ENCODE data around the gene FBLN1.
"Not testable (repeated sequence)": the region's sequence is repeated elsewhere in the genome, so short reads cannot be mapped to it uniquely, and the experiment has no call there.

The FBLN1 gene

GRCh38 chr22:45548991-45549761 lies 46.5 kb downstream of the FBLN1 start:
- DNase-seq (ENCODE audit: low spot score): no peak

GRCh38 chr22:45549762-45550378 lies 47.2 kb downstream of the FBLN1 start:
- no peak for DNase-seq (ENCODE audit: low spot score)

DNA sequence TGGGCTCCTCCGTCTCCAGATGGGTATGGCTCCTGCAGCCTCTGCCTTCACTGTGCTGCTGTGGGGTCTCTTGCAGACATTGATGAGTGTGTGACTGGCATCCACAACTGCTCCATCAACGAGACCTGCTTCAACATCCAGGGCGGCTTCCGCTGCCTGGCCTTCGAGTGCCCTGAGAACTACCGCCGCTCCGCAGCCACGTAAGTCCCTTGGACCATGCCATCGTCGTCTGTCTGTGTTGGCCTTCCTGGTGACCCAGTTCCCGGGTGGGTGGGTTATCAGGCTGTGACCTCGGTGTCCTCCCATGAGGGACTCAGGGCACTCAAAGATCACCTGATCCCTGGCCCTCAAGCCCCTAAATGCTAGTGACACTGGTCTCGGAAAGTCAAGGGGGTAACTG lies 47.7 kb downstream of the FBLN1 start:
- no peak for DNase-seq (ENCODE audit: low spot score)

- DNase-seq (ENCODE audit: low spot score): no peak
Observed at GRCh38 chr22:45550891-45551290, 48.2 kb downstream of the FBLN1 start.

DNA sequence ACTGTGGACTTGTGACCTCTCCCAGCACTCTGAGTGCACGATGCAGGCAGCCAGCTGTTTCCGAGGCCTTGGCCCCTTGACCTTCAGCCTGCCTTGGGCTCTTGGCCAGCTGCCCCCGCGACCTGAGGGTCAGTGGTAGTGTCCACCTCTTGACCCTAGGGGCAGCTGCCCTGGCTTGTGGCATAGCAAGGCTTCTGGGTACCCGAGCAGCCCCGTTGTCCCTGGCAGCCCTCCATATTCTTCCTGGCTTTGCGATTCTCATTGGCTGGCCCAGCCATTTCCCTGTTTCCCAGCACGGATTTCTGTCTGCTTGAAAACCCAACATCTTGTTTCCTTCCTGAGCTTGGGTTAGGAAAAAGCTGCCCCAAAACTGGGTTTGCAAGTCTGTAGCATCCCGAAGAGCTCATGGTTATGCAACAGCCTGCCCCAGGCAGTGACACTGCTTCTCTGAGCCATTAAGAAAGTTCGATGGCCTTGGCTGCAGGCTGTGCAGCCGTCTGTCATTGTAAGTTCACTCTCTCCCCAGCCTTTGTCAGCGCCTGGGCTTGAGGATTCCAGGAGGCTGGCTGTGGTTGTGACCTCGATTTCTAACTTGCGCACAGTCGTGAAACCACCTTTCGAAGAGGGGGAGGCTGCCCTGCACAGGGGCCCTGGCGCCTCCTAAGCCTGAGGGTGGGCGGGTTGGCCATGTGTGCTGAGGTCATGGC lies 48.8 kb downstream of the FBLN1 start:
- DNase-seq (ENCODE audit: low spot score): no peak

GRCh38 chr22:45552017-45552411 lies 49.3 kb downstream of the FBLN1 start:
- DNase-seq (ENCODE audit: low spot score): no peak

DNA sequence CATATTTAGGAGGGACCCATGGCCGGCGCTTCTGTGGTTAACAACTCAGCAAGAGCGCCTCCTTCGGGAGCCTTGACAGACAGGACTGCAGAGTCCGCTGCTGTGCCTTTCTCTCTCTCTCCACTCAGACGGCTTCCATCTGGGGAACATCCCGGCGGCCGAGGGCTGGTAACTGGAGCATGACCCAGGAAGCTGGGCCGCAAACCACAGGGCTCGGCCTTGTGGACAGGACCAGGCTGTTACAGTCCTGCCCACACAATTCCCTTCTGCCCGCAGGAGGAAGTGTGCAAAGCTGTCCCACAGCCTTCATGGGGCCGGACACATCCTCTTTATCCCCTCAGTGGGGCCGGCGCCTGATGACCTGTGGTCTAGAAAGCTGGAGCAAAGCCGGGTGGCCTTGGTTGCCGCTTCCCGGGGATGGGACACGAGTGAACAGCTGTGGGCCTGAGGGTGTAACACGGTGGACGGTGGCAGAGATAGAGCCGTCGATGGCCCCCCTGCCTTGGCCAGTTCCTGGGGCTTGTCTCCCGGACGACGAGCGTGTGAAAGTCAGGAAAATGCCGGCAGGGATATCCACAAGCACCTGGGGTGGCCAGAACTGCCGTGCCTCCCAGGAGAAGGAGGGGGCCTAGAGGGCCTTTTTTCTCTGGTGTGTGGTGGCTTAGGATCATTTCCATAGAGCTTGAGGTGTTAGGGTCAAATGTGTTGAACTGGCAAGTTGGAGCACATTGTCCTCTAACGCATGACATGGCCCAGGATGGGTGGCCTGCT lies 50.1 kb downstream of the FBLN1 start:
- no peak for DNase-seq (ENCODE audit: low spot score)

DNA sequence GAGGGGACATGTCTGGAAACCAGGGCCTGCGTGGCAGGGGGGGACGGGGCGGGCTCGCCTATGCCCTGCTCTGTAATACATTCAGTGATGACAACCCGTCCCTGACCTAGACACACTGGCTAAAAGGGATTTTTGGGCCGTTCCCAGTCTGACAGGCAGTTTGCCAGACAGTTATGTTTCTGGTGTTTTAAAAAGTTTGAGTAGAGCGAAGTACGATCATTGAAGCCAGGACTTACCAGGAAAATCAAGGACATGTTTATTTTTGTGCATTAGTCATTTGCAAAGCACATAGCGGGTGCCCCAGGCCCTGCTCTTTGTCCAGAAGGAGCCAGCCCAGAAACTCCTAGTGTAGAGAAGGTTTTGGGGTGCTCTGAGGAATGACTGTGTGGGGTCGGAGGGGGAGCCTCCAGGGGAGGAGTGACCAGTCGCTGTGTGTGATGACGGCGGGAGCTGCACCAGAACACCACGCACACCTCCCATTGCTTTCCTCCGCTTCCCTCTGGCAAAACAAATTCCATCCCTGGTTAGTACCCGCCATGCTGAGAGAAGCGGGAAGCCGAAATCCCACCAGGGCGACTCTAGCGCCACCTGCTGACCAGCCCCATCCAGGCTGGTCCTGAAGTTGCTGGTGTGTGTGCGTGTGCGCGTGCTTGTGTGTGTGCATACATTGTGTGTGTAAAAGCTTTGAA lies 50.8 kb downstream of the FBLN1 start:
- DNase-seq (ENCODE audit: low spot score): peak; percentile 30

DNA sequence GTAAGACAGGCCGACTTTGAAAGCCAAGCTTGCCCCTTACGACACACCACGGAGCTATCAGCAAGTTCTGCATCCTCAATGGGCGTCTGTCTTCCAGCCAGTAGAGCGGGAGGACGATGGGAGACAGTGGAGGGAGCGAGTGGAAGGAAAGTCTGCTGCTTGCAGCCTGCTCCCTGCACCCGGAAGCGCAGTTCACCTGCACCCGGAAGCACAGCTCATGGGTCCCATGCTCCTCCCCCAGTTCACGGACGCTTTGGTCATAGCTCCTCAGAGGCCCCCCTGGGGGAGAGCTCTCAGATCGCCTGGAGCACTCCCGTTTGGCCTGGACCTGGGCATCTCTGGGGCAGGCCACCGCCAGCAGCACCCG lies 51.3 kb downstream of the FBLN1 start:
- DNase-seq (ENCODE audit: low spot score): no peak

DNA sequence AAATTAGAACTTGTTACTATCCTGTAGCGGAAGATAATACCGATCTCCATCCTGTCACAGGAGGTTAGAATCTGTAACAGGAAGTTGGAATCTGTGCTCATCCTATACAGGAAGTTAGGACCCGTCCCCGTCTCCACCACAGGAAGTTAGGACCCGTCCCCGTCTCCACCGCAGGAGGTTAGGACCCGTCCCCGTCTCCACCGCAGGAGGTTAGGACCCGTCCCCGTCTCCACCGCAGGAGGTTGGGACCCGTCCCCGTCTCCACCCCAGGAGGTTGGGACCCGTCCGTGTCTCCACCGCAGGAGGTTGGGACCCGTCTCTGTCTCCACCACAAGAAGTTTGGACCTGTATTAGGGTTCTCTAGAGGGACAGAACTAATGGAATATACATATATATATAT lies 52.2 kb downstream of the FBLN1 start:
- no peak for DNase-seq (ENCODE audit: low spot score)

GRCh38 chr22:45557926-45558325 lies 55.2 kb downstream of the FBLN1 start:
- not testable (repeated sequence) for DNase-seq (ENCODE audit: low spot score)

DNA sequence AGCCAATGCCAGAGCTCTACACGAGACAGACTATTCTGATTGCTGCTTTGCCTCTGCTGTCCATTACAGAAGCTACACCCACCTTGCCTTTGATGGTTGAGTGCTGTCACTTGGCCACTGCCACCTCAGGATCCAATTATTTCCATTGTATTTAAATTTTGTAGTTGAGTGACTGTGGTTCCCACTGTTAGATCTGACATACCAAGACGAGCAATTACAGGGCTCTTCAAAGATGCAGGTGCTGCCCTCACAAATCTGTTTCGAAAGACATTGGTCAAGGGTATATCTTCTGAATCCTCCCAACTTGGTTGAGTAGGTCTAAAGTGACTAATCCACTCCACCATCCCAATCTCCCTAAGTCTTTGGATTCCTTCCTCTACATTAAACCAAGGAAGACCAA lies 57.4 kb downstream of the FBLN1 start:
- DNase-seq (ENCODE audit: low spot score): not testable (repeated sequence)

DNA sequence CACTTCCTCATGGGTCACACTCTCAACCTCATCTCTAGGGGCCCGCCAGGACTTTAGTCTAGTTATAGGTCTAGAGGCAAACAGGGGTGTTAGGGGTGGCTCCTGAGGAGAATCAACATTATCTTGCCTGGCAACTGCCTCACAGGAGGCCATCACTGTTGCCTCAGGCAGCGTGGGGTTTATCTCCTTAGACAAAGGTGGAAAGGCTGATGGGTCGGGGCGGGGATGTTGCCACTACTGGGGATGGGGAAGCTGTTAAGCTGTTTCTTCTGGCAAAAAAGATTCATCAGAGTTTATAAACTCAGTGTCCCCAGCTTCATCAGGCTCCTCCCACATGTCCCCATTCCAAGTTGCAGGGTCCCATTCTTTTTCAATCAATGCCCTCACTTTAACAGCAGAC lies 58.1 kb downstream of the FBLN1 start:
- DNase-seq (ENCODE audit: low spot score): not testable (repeated sequence)

DNA sequence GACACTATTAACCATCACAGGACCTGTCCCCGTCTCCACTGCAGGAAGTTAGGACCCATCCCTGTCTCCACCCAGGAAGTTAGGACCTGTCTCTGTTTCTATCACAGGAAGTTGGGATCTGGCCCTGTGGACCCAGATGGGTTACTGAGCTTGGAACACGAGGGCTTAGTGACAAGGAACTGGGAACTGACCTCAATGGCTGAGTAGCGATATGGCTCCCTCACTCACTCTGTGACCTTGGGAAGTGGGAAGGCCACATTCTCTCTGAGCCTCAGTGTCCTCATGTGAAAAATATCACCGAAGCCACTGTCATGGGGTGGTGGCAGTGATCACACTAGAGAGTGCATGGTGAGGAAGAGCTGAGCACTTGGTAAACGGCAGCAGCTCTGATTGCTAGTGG lies 59.4 kb downstream of the FBLN1 start:
- no peak for DNase-seq (ENCODE audit: low spot score)

DNA sequence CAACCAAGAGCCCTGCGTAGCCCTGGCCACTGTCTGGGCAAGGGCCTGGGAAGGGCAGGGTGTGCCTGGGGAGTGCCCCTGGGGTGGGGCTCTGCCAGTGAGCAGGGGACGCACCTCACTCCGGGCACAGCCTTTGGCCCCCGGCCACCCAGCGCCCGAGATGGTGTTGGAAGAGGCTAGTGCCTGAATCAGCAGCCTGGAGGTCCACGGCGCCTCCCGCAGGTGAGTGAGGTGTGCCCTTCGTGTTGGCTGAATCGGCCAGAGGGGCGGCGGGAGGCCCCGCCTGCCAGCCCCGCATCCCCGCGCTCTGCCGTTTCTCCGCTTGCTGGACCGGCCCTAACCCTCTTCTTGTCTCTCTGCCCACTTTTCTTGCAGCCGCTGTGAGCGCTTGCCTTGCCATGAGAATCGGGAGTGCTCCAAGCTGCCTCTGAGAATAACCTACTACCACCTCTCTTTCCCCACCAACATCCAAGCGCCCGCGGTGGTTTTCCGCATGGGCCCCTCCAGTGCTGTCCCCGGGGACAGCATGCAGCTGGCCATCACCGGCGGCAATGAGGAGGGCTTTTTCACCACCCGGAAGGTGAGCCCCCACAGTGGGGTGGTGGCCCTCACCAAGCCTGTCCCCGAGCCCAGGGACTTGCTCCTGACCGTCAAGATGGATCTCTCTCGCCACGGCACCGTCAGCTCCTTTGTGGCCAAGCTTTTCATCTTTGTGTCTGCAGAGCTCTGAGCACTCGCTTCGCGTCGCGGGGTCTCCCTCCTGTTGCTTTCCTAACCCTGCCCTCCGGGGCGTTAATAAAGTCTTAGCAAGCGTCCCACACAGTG lies 60.1 kb downstream of the FBLN1 start:
- no peak for DNase-seq (ENCODE audit: low spot score)

DNA sequence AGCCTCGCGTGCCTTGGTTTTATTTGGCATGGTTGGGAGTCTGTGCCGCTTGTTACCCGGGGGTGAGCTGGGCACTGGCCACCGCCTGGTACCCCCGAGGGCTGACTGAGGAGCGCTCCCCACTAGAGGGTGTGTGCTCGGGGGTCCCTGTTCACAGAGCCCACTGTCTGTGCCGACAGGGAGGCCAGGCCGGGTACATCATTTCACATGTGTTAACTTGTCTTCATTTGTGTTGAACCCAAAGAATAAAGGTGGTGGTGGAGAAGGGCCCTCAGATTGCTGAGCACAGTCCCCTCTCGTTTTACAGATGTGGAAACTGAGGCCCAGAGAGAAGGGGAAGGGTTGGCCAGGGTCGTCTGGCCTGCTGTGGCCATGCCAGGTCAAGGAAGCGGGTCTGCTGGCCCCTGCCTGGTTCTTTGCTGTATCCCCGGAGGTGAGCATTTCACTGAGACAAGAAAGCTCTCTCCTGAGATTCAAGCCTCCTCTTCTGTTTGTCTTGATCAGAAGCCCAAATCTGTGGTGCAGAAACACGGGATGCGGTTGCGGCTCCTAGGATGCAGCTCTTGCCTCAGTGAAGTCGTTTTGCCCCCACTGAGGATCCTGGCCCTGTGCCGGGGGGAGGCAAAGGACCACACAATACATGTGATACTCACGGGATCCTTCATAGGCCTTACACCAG lies 60.8 kb downstream of the FBLN1 start:
- no peak for DNase-seq (ENCODE audit: low spot score)

DNA sequence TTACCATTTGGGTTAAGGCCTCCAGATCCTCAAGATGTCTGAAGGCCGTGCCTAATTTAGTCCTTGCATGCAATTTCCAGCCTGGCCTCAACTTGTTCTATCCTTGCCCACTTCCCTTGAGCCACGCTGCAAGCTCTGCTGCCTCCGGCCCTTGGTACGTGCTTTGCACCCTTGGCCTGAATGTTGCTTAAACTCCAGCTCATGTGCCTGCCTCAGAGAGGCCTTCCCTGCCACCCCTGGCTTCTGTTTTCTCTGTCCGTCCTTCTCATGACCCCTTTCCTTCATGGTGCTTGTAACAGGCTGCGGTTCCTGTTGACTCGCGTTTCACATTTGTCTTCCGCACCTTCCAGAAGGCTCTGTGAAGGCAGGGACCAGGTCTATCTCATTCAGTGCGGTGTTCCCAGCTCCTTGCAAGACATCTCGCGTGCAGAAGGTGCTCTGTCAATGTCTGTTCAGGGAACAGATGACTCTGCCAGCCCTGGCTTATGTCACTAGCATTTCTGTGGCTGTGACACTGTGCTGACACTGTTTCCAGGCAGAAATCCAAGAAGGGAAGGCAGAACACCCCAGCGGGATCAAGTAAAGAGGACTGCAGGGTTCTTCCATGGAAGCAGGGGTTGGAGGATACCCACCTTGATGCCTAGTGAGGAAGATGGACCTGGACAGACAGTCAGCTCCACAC lies 61.8 kb downstream of the FBLN1 start:
- no peak for DNase-seq (ENCODE audit: low spot score)

GRCh38 chr22:45565171-45565570 lies 62.5 kb downstream of the FBLN1 start:
- no peak for DNase-seq (ENCODE audit: low spot score)

DNA sequence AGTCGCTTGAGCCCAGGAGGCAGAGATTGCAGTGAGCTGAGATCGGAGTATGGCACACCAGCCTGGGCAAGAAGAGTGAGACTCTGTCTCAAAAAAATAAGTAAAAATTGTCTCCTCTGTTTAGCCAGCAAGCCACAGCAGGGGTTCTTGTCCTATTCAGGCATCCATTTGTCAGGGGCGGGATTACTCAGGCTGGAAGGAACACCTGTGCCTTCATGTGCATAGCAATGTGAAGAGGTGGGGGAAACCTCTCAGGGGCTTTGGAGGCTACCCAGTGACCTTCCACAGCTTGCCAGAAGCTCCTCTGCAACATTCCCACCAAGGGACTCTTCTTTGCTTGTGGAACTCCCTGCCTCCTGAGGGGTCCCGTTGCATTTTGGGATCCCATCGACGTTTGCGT lies 63.3 kb downstream of the FBLN1 start:
- DNase-seq (ENCODE audit: low spot score): no peak

- DNase-seq (ENCODE audit: low spot score): no peak
Observed at GRCh38 chr22:45568213-45568612, 65.5 kb downstream of the FBLN1 start.

Measured in CD4-positive, alpha-beta T cell treated with Interleukin-2 at 100 ng/mL for 4 hours (primary cell).